ENCODE data around the gene PSMD6.

PSMD6 gene

GRCh38 chr3:63975723-63976122 is 47.6 kb downstream of the PSMD6 start:
- DNase-seq, result no peak

- DNase-seq, result no peak
These were observed 48.8 kb downstream of the PSMD6 start for GRCh38 chr3:63974451-63974850.

GRCh38 chr3:63973406-63973805 is 49.9 kb downstream of the PSMD6 start:
- no peak for DNase-seq

GRCh38 chr3:63972987-63973386 is 50.3 kb downstream of the PSMD6 start:
- no peak for DNase-seq

- DNase-seq, result no peak
These were observed 51.1 kb downstream of the PSMD6 start for GRCh38 chr3:63972196-63972595.

GRCh38 chr3:63970631-63971475 is 52.4 kb downstream of the PSMD6 start:
- DNase-seq, result no peak

- no peak for DNase-seq
These were observed 53.4 kb downstream of the PSMD6 start for GRCh38 chr3:63969876-63970275.

- no peak for DNase-seq
These were observed 54.5 kb downstream of the PSMD6 start for GRCh38 chr3:63968612-63969350.

- peak; percentile 19 for DNase-seq
These were observed 55.4 kb downstream of the PSMD6 start for GRCh38 chr3:63967675-63968611.

- no peak for DNase-seq
These were observed 56.4 kb downstream of the PSMD6 start for GRCh38 chr3:63966871-63967270.

GRCh38 chr3:63966007-63966406 is 57.3 kb downstream of the PSMD6 start:
- no peak for DNase-seq

GRCh38 chr3:63964681-63965485 is 58.4 kb downstream of the PSMD6 start:
- no peak for DNase-seq

- DNase-seq, result no peak
These were observed 59.8 kb downstream of the PSMD6 start for GRCh38 chr3:63963496-63963895.

GRCh38 chr3:63961891-63962290 is 61.4 kb downstream of the PSMD6 start:
- DNase-seq, result no peak

Data from KG1 (cell line).